Activated CD4-positive, alpha-beta T cell treated with anti-CD3 and anti-CD28 coated beads, Interleukin-2, amount 50 U/mL, for 16 hours (primary cell): ENCODE data around the gene KRT6B.
"Not testable (repeated sequence)": the region's sequence is repeated elsewhere in the genome, so short reads cannot be mapped to it uniquely, and the experiment has no call there.

Experiments
- DNase-seq: peaks from one replicate; pipeline ENCODE4 v3.0.0-alpha.2; 2020

The KRT6B gene

GRCh38 chr12:52452101-52452500 is at the start of gene KRT6B:
Gene KRT6B, minus strand, starts transcription at chr12:52452146. Its CDS starts 68 bp downstream, at chr12:52452078.
- no peak for DNase-seq

GRCh38 chr12:52501490-52501889 is 49.5 kb upstream of the KRT6B start:
- DNase-seq, result no peak

GRCh38 chr12:52500574-52500973 is 48.6 kb upstream of the KRT6B start:
- DNase-seq, result not testable (repeated sequence)

- no peak for DNase-seq
These were observed 48.0 kb upstream of the KRT6B start for GRCh38 chr12:52499806-52500560.

GRCh38 chr12:52498946-52499345 is 47.0 kb upstream of the KRT6B start:
- DNase-seq, result no peak

DNA sequence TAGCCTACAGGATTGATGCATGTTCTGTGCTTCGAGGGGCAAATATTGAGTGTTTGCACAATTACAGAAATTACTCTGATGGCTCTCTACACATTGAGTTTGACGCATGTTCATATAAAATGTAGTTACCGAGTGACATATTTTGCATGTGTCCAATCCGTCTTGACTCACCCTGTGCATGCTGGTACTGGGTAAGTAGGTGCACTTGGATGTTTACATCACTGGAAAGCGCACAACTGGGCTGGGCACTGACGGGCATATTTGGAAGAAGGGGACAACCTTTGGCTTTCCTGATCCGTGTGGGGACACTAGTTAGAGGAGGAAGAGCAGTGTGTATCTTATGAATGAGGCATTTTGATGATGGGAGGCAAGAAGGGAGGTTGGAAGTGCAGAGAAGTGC is 46.0 kb upstream of the KRT6B start:
- DNase-seq, result no peak

DNA sequence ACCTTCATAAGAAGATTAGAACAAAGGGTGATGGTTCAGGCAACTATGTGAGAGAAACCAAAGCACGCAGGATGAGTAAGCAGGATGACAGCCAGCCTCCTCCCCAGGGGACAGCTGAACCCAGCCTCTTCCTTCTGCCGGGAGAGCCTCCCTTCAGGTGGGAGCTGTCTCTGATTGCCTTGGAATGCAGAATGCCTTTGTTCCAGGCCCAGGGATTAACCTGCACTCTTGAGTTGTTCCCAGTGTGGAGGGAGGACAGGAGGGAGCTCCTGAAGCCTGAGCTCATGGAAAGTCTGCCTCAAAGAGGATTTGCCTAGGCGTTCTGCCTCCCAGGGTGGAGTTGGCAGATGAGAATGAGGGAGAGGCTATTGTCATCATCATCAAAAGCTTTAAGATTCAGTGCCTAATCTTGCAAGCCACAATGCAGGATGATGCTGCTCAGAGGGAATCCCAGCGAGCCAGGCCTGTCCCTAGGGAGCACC is 44.7 kb upstream of the KRT6B start:
- no peak for DNase-seq

DNA sequence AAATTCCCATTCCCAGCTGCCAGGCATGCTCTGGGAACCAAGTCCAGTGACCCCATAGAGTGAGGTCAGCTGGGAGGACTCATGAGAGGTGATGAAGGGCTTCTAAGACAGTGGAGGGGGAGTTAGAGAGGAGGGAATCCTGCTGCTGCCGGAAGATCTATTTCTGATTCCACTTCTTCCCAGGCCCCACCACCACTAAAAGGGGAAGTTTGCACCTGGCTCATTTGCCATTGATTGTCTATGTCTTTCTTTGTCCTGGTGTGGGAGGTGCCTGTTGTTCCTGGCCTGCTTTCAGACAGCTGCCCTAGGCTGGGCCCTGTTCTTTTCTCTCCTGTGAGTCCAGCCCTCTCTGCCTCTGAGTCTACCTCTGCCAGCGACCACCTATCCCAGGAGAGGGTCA is 44.1 kb upstream of the KRT6B start:
- DNase-seq, result no peak

GRCh38 chr12:52495389-52495788 is 43.4 kb upstream of the KRT6B start:
- DNase-seq, result no peak

GRCh38 chr12:52494518-52494917 is 42.6 kb upstream of the KRT6B start:
- no peak for DNase-seq

GRCh38 chr12:52494100-52494499 is 42.2 kb upstream of the KRT6B start:
- no peak for DNase-seq

DNA sequence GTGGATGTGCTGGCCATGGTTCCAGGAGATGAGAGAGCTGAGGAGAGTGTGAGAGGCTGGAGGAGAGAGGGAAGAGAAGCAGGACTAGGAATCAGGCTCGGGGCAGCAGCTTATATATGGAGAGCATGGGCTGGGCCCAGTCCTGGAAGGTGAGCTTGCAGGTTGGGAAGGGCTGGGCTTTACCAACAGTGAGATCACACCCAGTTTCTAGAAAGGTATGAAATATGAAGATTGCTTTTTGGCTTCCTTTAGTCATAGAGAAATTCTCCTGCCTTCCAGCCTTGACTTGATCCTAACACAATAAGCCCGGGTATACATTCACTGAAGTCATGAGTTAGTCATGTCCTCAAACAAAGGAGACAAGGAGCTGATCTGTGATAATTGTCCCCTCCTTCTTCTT is 41.2 kb upstream of the KRT6B start, which contains the start of gene KRT6A:
Gene KRT6A (minus strand): TSS at position 86 of the 400 bp plus-strand sequence. CDS start 69 bp downstream, at position 17.
- no peak for DNase-seq

GRCh38 chr12:52492405-52492804 is 40.5 kb upstream of the KRT6B start:
- not testable (repeated sequence) for DNase-seq

DNA sequence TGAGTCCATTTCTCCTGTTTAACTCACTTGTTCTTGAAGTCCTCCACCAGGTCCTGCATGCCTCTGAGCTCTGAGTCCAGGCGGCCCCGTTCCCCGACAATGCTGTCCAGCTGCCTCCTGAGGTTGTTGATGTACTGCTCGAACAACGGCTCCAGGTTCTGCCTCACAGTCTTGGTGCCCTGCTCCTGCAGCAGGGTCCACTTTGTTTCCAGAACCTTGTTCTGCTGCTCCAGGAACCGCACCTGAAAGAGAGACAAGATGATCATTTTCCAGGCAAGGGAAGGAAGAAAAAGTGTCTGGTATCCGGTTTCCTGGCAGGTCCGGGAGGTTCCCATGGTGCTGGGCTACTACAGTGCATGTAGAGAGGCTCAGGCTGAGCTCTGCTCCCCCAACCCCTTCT is 39.5 kb upstream of the KRT6B start:
- DNase-seq, result not testable (repeated sequence)

GRCh38 chr12:52488736-52489135 is 36.8 kb upstream of the KRT6B start:
- DNase-seq, result no peak

DNA sequence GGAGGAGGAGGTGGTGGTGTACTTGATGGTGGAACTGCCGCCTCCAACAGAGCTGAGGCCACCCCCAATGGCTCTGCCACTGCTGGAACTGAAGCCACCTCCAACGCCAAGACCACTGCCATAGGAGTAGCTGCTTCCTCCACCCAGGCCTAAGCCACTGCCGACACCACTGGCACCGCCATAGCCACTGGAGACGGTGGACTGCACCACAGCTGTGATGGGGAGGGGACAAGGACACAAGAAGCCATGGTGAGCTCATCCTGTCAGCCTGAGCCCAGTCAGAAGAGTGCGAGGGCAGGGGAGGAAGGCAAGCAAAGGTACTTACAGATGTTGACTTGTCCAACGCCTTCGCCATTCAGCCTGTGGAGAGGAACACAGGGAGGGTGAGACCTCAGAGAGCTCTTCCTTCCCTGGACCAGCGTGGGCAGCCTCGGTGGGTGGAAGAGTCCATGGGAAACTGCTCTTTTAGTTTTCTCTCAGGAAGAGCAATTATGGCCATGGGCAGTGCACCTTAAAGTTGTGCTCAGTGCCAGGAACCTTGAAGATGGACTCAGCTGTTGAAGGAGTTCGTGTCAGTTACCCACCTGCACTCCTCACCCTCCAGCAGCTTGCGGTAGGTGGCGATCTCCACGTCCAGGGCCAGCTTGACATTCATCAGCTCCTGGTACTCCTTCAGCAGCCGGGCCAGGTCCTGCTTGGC is 35.9 kb upstream of the KRT6B start:
- not testable (repeated sequence) for DNase-seq

DNA sequence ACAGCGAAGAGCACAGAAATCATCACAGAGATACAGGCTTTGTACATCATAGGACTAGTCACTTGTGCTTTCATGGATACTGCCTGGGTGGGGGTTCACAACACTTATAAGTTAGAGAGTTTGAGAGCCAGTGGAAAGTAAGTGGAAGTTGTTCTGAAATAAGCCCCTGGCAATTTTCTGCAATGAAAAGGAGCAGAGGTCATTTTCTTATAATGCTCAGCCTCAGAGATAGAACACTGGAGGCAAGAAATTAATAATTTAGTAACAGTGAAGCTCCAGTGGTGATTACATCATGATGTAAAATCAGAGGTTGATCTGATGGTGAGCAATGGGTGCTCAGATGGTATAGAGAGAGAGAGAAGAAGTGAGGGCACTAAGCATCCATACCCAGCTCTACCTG is 35.3 kb upstream of the KRT6B start:
- no peak for DNase-seq

- DNase-seq, result no peak
These were observed 34.5 kb upstream of the KRT6B start for GRCh38 chr12:52486166-52487105.

DNA sequence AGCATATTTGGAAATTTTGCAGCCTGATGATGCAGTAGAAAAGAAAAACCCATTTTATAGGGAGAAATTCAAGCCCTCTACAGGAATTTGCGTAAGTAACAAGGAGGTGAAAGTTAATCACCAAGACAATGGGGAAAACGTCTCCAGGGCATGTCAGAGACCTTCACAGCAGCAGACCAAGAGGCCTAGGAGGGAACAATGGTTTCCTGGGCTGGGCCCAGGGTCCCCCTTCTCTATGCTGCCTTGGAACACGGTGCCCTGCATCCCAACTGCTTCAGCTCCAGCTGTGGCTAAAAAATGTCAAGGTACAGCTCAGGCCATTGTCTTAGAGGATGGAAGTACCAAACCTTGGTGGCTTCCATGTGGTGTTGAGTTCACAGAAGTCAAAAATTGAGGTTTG is 28.1 kb upstream of the KRT6B start:
- no peak for DNase-seq

- DNase-seq, result no peak
These were observed 25.7 kb upstream of the KRT6B start for GRCh38 chr12:52477651-52478050.

GRCh38 chr12:52474212-52474611 is 22.3 kb upstream of the KRT6B start:
- no peak for DNase-seq

- DNase-seq, result no peak
These were observed 21.8 kb upstream of the KRT6B start, which contains the start of gene KRT6C for GRCh38 chr12:52473768-52474167. Gene KRT6C, minus strand, starts transcription at chr12:52473805. Its CDS starts 68 bp downstream, at chr12:52473737.

GRCh38 chr12:52469853-52470252 is 17.9 kb upstream of the KRT6B start:
- DNase-seq, result no peak
